ENCODE results near the gene DTX4.

The DTX4 gene

GRCh38 chr11:59175091-59175501 is 3.2 kb downstream of the DTX4 start:
- no peak overlapping the region for H3K4me3 ChIP-seq
- no peak overlapping the region for H3K9ac ChIP-seq (ENCODE audit: insufficient read length)
- H3K9me3 ChIP-seq (ENCODE audit: low read depth, low read length) = no peaks in the 10 kb centered on the region
- TF ChIP-seq EZH2 (IDR thresholded peaks at IDR 0.05) (no peak), POLR2AphosphoS5 (IDR thresholded peaks at IDR 0.05; ENCODE audit: borderline replicate concordance, low read depth, low read length) (no peak), FOXP2 (optimal IDR thresholded peaks at IDR 0.05; ENCODE audit: control extremely low read depth, extremely low read length, insufficient read depth) (no peak)
- no peak for DNase-seq (ENCODE audit: low read depth, low spot score)
- H3K36me3 ChIP-seq (ENCODE audit: insufficient read depth, low read length) = no peaks in the 10 kb centered on the region
- H3K27ac ChIP-seq = no peak overlapping the region

- Histone ChIP-seq H3K9ac (ENCODE audit: insufficient read length) (no peak overlapping the region), H3K9me3 (ENCODE audit: low read depth, low read length) (no peaks in the 10 kb centered on the region), H3K4me3 (no peak overlapping the region), H3K27ac (no peak overlapping the region), H3K36me3 (ENCODE audit: insufficient read depth, low read length) (no peaks in the 10 kb centered on the region)
- TF ChIP-seq FOXP2 (optimal IDR thresholded peaks at IDR 0.05; ENCODE audit: control extremely low read depth, extremely low read length, insufficient read depth) (no peak), EZH2 (IDR thresholded peaks at IDR 0.05) (no peak), POLR2AphosphoS5 (IDR thresholded peaks at IDR 0.05; ENCODE audit: borderline replicate concordance, low read depth, low read length) (no peak)
- DNase-seq (ENCODE audit: low read depth, low spot score) = no peak
These were observed 4.4 kb downstream of the DTX4 start for GRCh38 chr11:59176330-59176729.

- no peak for DNase-seq (ENCODE audit: low read depth, low spot score)
- Histone ChIP-seq H3K36me3 (ENCODE audit: insufficient read depth, low read length) (no peaks in the 10 kb centered on the region), H3K27ac (no peak overlapping the region), H3K4me3 (no peak overlapping the region), H3K9ac (ENCODE audit: insufficient read length) (no peak overlapping the region), H3K9me3 (ENCODE audit: low read depth, low read length) (no peaks in the 10 kb centered on the region)
- TF ChIP-seq POLR2AphosphoS5 (IDR thresholded peaks at IDR 0.05; ENCODE audit: borderline replicate concordance, low read depth, low read length) = no peak
- no peak for TF ChIP-seq FOXP2 (optimal IDR thresholded peaks at IDR 0.05; ENCODE audit: control extremely low read depth, extremely low read length, insufficient read depth)
- no peak for TF ChIP-seq EZH2 (IDR thresholded peaks at IDR 0.05)
These were observed 6.5 kb downstream of the DTX4 start for GRCh38 chr11:59178402-59178801.

- Histone ChIP-seq H3K27ac (no peak overlapping the region), H3K36me3 (ENCODE audit: insufficient read depth, low read length) (no peaks in the 10 kb centered on the region), H3K4me3 (no peak overlapping the region), H3K9me3 (ENCODE audit: low read depth, low read length) (no peaks in the 10 kb centered on the region), H3K9ac (ENCODE audit: insufficient read length) (no peak overlapping the region)
- TF ChIP-seq EZH2 (IDR thresholded peaks at IDR 0.05) = no peak
- no peak for TF ChIP-seq POLR2AphosphoS5 (IDR thresholded peaks at IDR 0.05; ENCODE audit: borderline replicate concordance, low read depth, low read length)
- TF ChIP-seq FOXP2 (optimal IDR thresholded peaks at IDR 0.05; ENCODE audit: control extremely low read depth, extremely low read length, insufficient read depth) = no peak
- DNase-seq (ENCODE audit: low read depth, low spot score) = no peak
These were observed 7.2 kb downstream of the DTX4 start for GRCh38 chr11:59179121-59179520.

GRCh38 chr11:59180168-59180776 is 8.3 kb downstream of the DTX4 start:
- no peak overlapping the region for H3K27ac ChIP-seq
- H3K4me3 ChIP-seq = no peak overlapping the region
- no peaks in the 10 kb centered on the region for H3K36me3 ChIP-seq (ENCODE audit: insufficient read depth, low read length)
- no peaks in the 10 kb centered on the region for H3K9me3 ChIP-seq (ENCODE audit: low read depth, low read length)
- TF ChIP-seq POLR2AphosphoS5 (IDR thresholded peaks at IDR 0.05; ENCODE audit: borderline replicate concordance, low read depth, low read length) (no peak), FOXP2 (optimal IDR thresholded peaks at IDR 0.05; ENCODE audit: control extremely low read depth, extremely low read length, insufficient read depth) (no peak), EZH2 (IDR thresholded peaks at IDR 0.05) (no peak)
- H3K9ac ChIP-seq (ENCODE audit: insufficient read length) = no peak overlapping the region
- no peak for DNase-seq (ENCODE audit: low read depth, low spot score)

- no peak overlapping the region for H3K9ac ChIP-seq (ENCODE audit: insufficient read length)
- H3K36me3 ChIP-seq (ENCODE audit: insufficient read depth, low read length) = no peaks in the 10 kb centered on the region
- no peak overlapping the region for H3K4me3 ChIP-seq
- no peak for DNase-seq (ENCODE audit: low read depth, low spot score)
- H3K9me3 ChIP-seq (ENCODE audit: low read depth, low read length) = no peaks in the 10 kb centered on the region
- TF ChIP-seq POLR2AphosphoS5 (IDR thresholded peaks at IDR 0.05; ENCODE audit: borderline replicate concordance, low read depth, low read length) = no peak
- no peak for TF ChIP-seq FOXP2 (optimal IDR thresholded peaks at IDR 0.05; ENCODE audit: control extremely low read depth, extremely low read length, insufficient read depth)
- TF ChIP-seq EZH2 (IDR thresholded peaks at IDR 0.05) = no peak
- H3K27ac ChIP-seq = no peak overlapping the region
These were observed 9.0 kb downstream of the DTX4 start for GRCh38 chr11:59180907-59181306.

- DNase-seq (ENCODE audit: low read depth, low spot score) = no peak
- H3K27ac ChIP-seq = no peak overlapping the region
- no peak overlapping the region for H3K4me3 ChIP-seq
- TF ChIP-seq EZH2 (IDR thresholded peaks at IDR 0.05) (no peak), FOXP2 (optimal IDR thresholded peaks at IDR 0.05; ENCODE audit: control extremely low read depth, extremely low read length, insufficient read depth) (no peak), POLR2AphosphoS5 (IDR thresholded peaks at IDR 0.05; ENCODE audit: borderline replicate concordance, low read depth, low read length) (no peak)
- H3K9me3 ChIP-seq (ENCODE audit: low read depth, low read length) = no peaks in the 10 kb centered on the region
- no peaks in the 10 kb centered on the region for H3K36me3 ChIP-seq (ENCODE audit: insufficient read depth, low read length)
- H3K9ac ChIP-seq (ENCODE audit: insufficient read length) = no peak overlapping the region
These were observed 10.0 kb downstream of the DTX4 start for GRCh38 chr11:59181746-59182456.

- Histone ChIP-seq H3K9ac (ENCODE audit: insufficient read length) (no peak overlapping the region), H3K27ac (no peak overlapping the region), H3K9me3 (ENCODE audit: low read depth, low read length) (no peaks in the 10 kb centered on the region), H3K36me3 (ENCODE audit: insufficient read depth, low read length) (no peaks in the 10 kb centered on the region), H3K4me3 (no peak overlapping the region)
- DNase-seq (ENCODE audit: low read depth, low spot score) = no peak
- TF ChIP-seq POLR2AphosphoS5 (IDR thresholded peaks at IDR 0.05; ENCODE audit: borderline replicate concordance, low read depth, low read length) = no peak
These were observed 10.7 kb downstream of the DTX4 start for GRCh38 chr11:59182457-59183151.
